ENCODE measurements around the gene SELENOS.

SELENOS gene

GRCh38 chr15:101232677-101233076 is 44.6 kb downstream of the SELENOS start:
- Histone ChIP-seq H3K4me1 (ENCODE audit: low read length) (peaks cover 10% of the 10 kb centered on the region), H3K36me3 (replicated peaks; ENCODE audit: insufficient read depth, low read length) (peaks cover 45% of the 10 kb centered on the region), H2AFZ (ENCODE audit: low read length) (no peak overlapping the region), H3K4me3 (ENCODE audit: low read length) (no peak overlapping the region), H3K79me2 (ENCODE audit: low read length) (peaks cover 100% of the 10 kb centered on the region), H3K27ac (ENCODE audit: low read length) (no peak overlapping the region), H3F3A (ENCODE audit: insufficient read depth, low read length) (no peaks in the 10 kb centered on the region; the same call in 1 of the 2 replicates), H4K20me1 (ENCODE audit: insufficient read depth, low read length) (peaks cover 5% of the 10 kb centered on the region; the same call in 1 of the 2 replicates), H3K4me2 (ENCODE audit: low read depth, low read length) (no peak overlapping the region), H3K9ac (ENCODE audit: low read length) (no peak overlapping the region), H3K9me3 (replicated peaks; ENCODE audit: insufficient read depth, low read length) (no peaks in the 10 kb centered on the region), H3K9me2 (replicated peaks; ENCODE audit: insufficient read depth, low read length) (no peaks in the 10 kb centered on the region), H3K27me3 (replicated peaks; ENCODE audit: insufficient read depth, low read length) (no peaks in the 10 kb centered on the region)
- DNase-seq = no peak
- TF ChIP-seq EZH2phosphoT487 (IDR thresholded peaks at IDR 0.05; ENCODE audit: low read length) = no peak
- TF ChIP-seq, protein P1, sequence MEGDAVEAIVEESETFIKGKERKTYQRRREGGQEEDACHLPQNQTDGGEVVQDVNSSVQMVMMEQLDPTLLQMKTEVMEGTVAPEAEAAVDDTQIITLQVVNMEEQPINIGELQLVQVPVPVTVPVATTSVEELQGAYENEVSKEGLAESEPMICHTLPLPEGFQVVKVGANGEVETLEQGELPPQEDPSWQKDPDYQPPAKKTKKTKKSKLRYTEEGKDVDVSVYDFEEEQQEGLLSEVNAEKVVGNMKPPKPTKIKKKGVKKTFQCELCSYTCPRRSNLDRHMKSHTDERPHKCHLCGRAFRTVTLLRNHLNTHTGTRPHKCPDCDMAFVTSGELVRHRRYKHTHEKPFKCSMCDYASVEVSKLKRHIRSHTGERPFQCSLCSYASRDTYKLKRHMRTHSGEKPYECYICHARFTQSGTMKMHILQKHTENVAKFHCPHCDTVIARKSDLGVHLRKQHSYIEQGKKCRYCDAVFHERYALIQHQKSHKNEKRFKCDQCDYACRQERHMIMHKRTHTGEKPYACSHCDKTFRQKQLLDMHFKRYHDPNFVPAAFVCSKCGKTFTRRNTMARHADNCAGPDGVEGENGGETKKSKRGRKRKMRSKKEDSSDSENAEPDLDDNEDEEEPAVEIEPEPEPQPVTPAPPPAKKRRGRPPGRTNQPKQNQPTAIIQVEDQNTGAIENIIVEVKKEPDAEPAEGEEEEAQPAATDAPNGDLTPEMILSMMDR (IDR thresholded peaks at IDR 0.05; ENCODE audit: low read length) = no peak
- TF ChIP-seq EZH2 (optimal IDR thresholded peaks at IDR 0.05; ENCODE audit: low read depth, low read length) = no peak

- Histone ChIP-seq H3K4me2 (ENCODE audit: low read depth, low read length) (peak overlapping the region; percentile 9; the same call in 1 of the 2 replicates), H4K20me1 (ENCODE audit: insufficient read depth, low read length) (peaks cover 10% of the 10 kb centered on the region; the same call in 1 of the 2 replicates), H3K9me2 (replicated peaks; ENCODE audit: insufficient read depth, low read length) (no peaks in the 10 kb centered on the region), H3K79me2 (ENCODE audit: low read length) (peaks cover 100% of the 10 kb centered on the region), H3K27me3 (replicated peaks; ENCODE audit: insufficient read depth, low read length) (no peaks in the 10 kb centered on the region), H3K27ac (ENCODE audit: low read length) (no peak overlapping the region), H3F3A (ENCODE audit: insufficient read depth, low read length) (no peaks in the 10 kb centered on the region; the same call in 1 of the 2 replicates), H2AFZ (ENCODE audit: low read length) (no peak overlapping the region), H3K9ac (ENCODE audit: low read length) (no peak overlapping the region), H3K36me3 (replicated peaks; ENCODE audit: insufficient read depth, low read length) (peaks cover 39% of the 10 kb centered on the region), H3K4me1 (ENCODE audit: low read length) (peaks cover 10% of the 10 kb centered on the region), H3K9me3 (replicated peaks; ENCODE audit: insufficient read depth, low read length) (no peaks in the 10 kb centered on the region), H3K4me3 (ENCODE audit: low read length) (no peak overlapping the region)
- TF ChIP-seq, protein P1 (IDR thresholded peaks at IDR 0.05; ENCODE audit: low read length) = no peak
- TF ChIP-seq EZH2phosphoT487 (IDR thresholded peaks at IDR 0.05; ENCODE audit: low read length) = no peak
- TF ChIP-seq EZH2 (optimal IDR thresholded peaks at IDR 0.05; ENCODE audit: low read depth, low read length) = no peak
- no peak for DNase-seq
These were observed 49.0 kb downstream of the SELENOS start for GRCh38 chr15:101228313-101228712.

DNA sequence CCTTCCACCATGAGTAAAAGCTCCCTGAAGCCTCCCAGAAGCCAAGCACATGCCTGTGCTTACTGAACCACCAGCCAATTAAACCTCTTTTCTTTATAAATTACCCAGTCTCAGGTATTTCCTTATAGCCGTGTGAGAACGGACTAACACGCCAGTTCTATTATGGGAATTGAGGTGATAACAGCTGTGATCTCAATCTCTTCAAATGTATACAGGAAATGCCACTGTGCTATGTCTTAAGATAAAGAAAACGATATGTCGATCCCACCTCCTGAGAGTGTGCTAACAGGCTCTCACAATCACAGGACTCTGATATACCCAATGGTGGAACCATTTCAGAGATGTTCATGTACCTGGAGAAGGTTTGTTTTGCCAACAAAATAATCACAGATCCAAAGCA is 51.6 kb downstream of the SELENOS start:
- H3K4me1 ChIP-seq (ENCODE audit: low read length) = peaks cover 10% of the 10 kb centered on the region
- H2AFZ ChIP-seq (ENCODE audit: low read length) = no peak overlapping the region
- peaks cover 100% of the 10 kb centered on the region for H3K79me2 ChIP-seq (ENCODE audit: low read length)
- H3K27me3 ChIP-seq (replicated peaks; ENCODE audit: insufficient read depth, low read length) = no peaks in the 10 kb centered on the region
- no peak for TF ChIP-seq EZH2 (optimal IDR thresholded peaks at IDR 0.05; ENCODE audit: low read depth, low read length)
- no peak for TF ChIP-seq EZH2phosphoT487 (IDR thresholded peaks at IDR 0.05; ENCODE audit: low read length)
- TF ChIP-seq, protein P1 (IDR thresholded peaks at IDR 0.05; ENCODE audit: low read length) = no peak
- no peaks in the 10 kb centered on the region; the same call in 1 of the 2 replicates for H3F3A ChIP-seq (ENCODE audit: insufficient read depth, low read length)
- no peak overlapping the region for H3K4me3 ChIP-seq (ENCODE audit: low read length)
- peaks cover 19% of the 10 kb centered on the region for H4K20me1 ChIP-seq (ENCODE audit: insufficient read depth, low read length)
- H3K9me2 ChIP-seq (replicated peaks; ENCODE audit: insufficient read depth, low read length) = no peaks in the 10 kb centered on the region
- no peak overlapping the region for H3K9ac ChIP-seq (ENCODE audit: low read length)
- no peak overlapping the region for H3K27ac ChIP-seq (ENCODE audit: low read length)
- DNase-seq = no peak
- peaks cover 27% of the 10 kb centered on the region for H3K36me3 ChIP-seq (replicated peaks; ENCODE audit: insufficient read depth, low read length)
- no peaks in the 10 kb centered on the region for H3K9me3 ChIP-seq (replicated peaks; ENCODE audit: insufficient read depth, low read length)
- no peak overlapping the region for H3K4me2 ChIP-seq (ENCODE audit: low read depth, low read length)
